ENCODE measurements around the gene CDK6. TPM values are rescaled to one million over a fixed set of nuclear protein-coding genes. Genes with fewer than 3 reads are reported as not detected.
"Not testable (repeated sequence)": the region's sequence is repeated elsewhere in the genome, so short reads cannot be mapped to it uniquely, and the experiment has no call there.

CDK6 gene
- total RNA-seq, 2 donors from 2014 or later = 151 to 222 TPM

- Mint-ChIP-seq H3K4me1 (peaks cover 17% of the 10 kb centered on the region), H3K36me3 (ENCODE audit: low read depth) (peaks cover 91% of the 10 kb centered on the region), H3K4me3 (peak overlapping the region; percentile 44), H3K27me3 (no peaks in the 10 kb centered on the region), H3K9me3 (no peaks in the 10 kb centered on the region), H3K27ac (peak overlapping the region; percentile 82)
- no peak for ATAC-seq (replicated peaks)
These were observed 222.7 kb downstream of the CDK6 start for GRCh38 chr7:92613720-92614119.

- Mint-ChIP-seq H3K4me3 (peak overlapping the region; percentile 44), H3K36me3 (ENCODE audit: low read depth) (peaks cover 88% of the 10 kb centered on the region), H3K27me3 (no peaks in the 10 kb centered on the region), H3K4me1 (peaks cover 17% of the 10 kb centered on the region), H3K27ac (peak overlapping the region; percentile 82), H3K9me3 (no peaks in the 10 kb centered on the region)
- ATAC-seq (replicated peaks) = peak; percentile 28
These were observed 223.2 kb downstream of the CDK6 start for GRCh38 chr7:92613214-92613613.

- H3K27ac Mint-ChIP-seq = peak overlapping the region; percentile 82
- peaks cover 88% of the 10 kb centered on the region for H3K36me3 Mint-ChIP-seq (ENCODE audit: low read depth)
- H3K27me3 Mint-ChIP-seq = no peaks in the 10 kb centered on the region
- no peaks in the 10 kb centered on the region for H3K9me3 Mint-ChIP-seq
- H3K4me1 Mint-ChIP-seq = peaks cover 17% of the 10 kb centered on the region
- peak overlapping the region; percentile 4 for H3K4me3 Mint-ChIP-seq
- ATAC-seq (replicated peaks) = peak; percentile 23
These were observed 223.9 kb downstream of the CDK6 start for GRCh38 chr7:92612501-92612900.

GRCh38 chr7:92611735-92612134 is 224.6 kb downstream of the CDK6 start:
- Mint-ChIP-seq H3K36me3 (ENCODE audit: low read depth) (peaks cover 88% of the 10 kb centered on the region), H3K27ac (peak overlapping the region; percentile 82), H3K27me3 (no peaks in the 10 kb centered on the region), H3K4me1 (peaks cover 17% of the 10 kb centered on the region), H3K4me3 (peak overlapping the region; percentile 4), H3K9me3 (no peaks in the 10 kb centered on the region)
- no peak for ATAC-seq (replicated peaks)

GRCh38 chr7:92609921-92610518 is 226.4 kb downstream of the CDK6 start:
- no peaks in the 10 kb centered on the region for H3K27me3 Mint-ChIP-seq
- peak overlapping the region; percentile 83 for H3K27ac Mint-ChIP-seq
- peaks cover 17% of the 10 kb centered on the region for H3K4me1 Mint-ChIP-seq
- H3K36me3 Mint-ChIP-seq (ENCODE audit: low read depth) = peaks cover 85% of the 10 kb centered on the region
- H3K4me3 Mint-ChIP-seq = no peak overlapping the region
- H3K9me3 Mint-ChIP-seq = no peaks in the 10 kb centered on the region
- peak; percentile 54 for ATAC-seq (replicated peaks)

- no peak overlapping the region for H3K4me3 Mint-ChIP-seq
- H3K36me3 Mint-ChIP-seq (ENCODE audit: low read depth) = peaks cover 72% of the 10 kb centered on the region
- ATAC-seq (replicated peaks) = no peak
- H3K4me1 Mint-ChIP-seq = peaks cover 14% of the 10 kb centered on the region
- H3K27ac Mint-ChIP-seq = peak overlapping the region; percentile 83
- no peaks in the 10 kb centered on the region for H3K27me3 Mint-ChIP-seq
- no peaks in the 10 kb centered on the region for H3K9me3 Mint-ChIP-seq
These were observed 227.7 kb downstream of the CDK6 start for GRCh38 chr7:92608380-92609322.

- ATAC-seq (replicated peaks) = no peak
- peaks cover 6% of the 10 kb centered on the region for H3K4me1 Mint-ChIP-seq
- H3K36me3 Mint-ChIP-seq (ENCODE audit: low read depth) = peaks cover 56% of the 10 kb centered on the region
- no peaks in the 10 kb centered on the region for H3K9me3 Mint-ChIP-seq
- peak overlapping the region; percentile 15 for H3K27ac Mint-ChIP-seq
- H3K27me3 Mint-ChIP-seq = no peaks in the 10 kb centered on the region
- no peak overlapping the region for H3K4me3 Mint-ChIP-seq
These were observed 229.4 kb downstream of the CDK6 start for GRCh38 chr7:92606985-92607384.

- H3K4me1 Mint-ChIP-seq; H3K27ac Mint-ChIP-seq; H3K9me3 Mint-ChIP-seq; H3K4me3 Mint-ChIP-seq; ATAC-seq (replicated peaks); H3K27me3 Mint-ChIP-seq: not testable (repeated sequence)
- peaks cover 39% of the 10 kb centered on the region for H3K36me3 Mint-ChIP-seq (ENCODE audit: low read depth)
These were observed 231.9 kb downstream of the CDK6 start for GRCh38 chr7:92604517-92604916.

- no peaks in the 10 kb centered on the region for H3K9me3 Mint-ChIP-seq
- ATAC-seq (replicated peaks) = no peak
- H3K4me3 Mint-ChIP-seq = no peak overlapping the region
- no peak overlapping the region for H3K27ac Mint-ChIP-seq
- H3K27me3 Mint-ChIP-seq = no peaks in the 10 kb centered on the region
- no peaks in the 10 kb centered on the region for H3K4me1 Mint-ChIP-seq
- peaks cover 29% of the 10 kb centered on the region for H3K36me3 Mint-ChIP-seq (ENCODE audit: low read depth)
These were observed 233.3 kb downstream of the CDK6 start for GRCh38 chr7:92603089-92603445.

- no peak overlapping the region for H3K4me3 Mint-ChIP-seq
- H3K27ac Mint-ChIP-seq = peak overlapping the region; percentile 65
- H3K36me3 Mint-ChIP-seq (ENCODE audit: low read depth) = peaks cover 23% of the 10 kb centered on the region
- H3K9me3 Mint-ChIP-seq = no peaks in the 10 kb centered on the region
- no peaks in the 10 kb centered on the region for H3K27me3 Mint-ChIP-seq
- H3K4me1 Mint-ChIP-seq = no peaks in the 10 kb centered on the region
- no peak for ATAC-seq (replicated peaks)
These were observed 233.9 kb downstream of the CDK6 start for GRCh38 chr7:92602352-92603088.

GRCh38 chr7:92598310-92598981 is 237.9 kb downstream of the CDK6 start:
- ATAC-seq (replicated peaks) = peak; percentile 93
- Mint-ChIP-seq H3K4me1 (no peaks in the 10 kb centered on the region), H3K9me3 (no peaks in the 10 kb centered on the region), H3K27ac (no peak overlapping the region), H3K4me3 (no peak overlapping the region), H3K27me3 (no peaks in the 10 kb centered on the region), H3K36me3 (ENCODE audit: low read depth) (no peaks in the 10 kb centered on the region)

GRCh38 chr7:92595281-92595680 is 241.1 kb downstream of the CDK6 start:
- Mint-ChIP-seq H3K27me3 (no peaks in the 10 kb centered on the region), H3K4me1 (no peaks in the 10 kb centered on the region), H3K4me3 (no peak overlapping the region), H3K27ac (no peak overlapping the region), H3K9me3 (no peaks in the 10 kb centered on the region), H3K36me3 (ENCODE audit: low read depth) (no peaks in the 10 kb centered on the region)
- ATAC-seq (replicated peaks) = peak; percentile 30

GRCh38 chr7:92594746-92595145 is 241.6 kb downstream of the CDK6 start:
- Mint-ChIP-seq H3K27me3 (no peaks in the 10 kb centered on the region), H3K9me3 (no peaks in the 10 kb centered on the region), H3K27ac (no peak overlapping the region), H3K36me3 (ENCODE audit: low read depth) (peaks cover under 1% of the 10 kb centered on the region), H3K4me1 (no peaks in the 10 kb centered on the region), H3K4me3 (no peak overlapping the region)
- no peak for ATAC-seq (replicated peaks)

GRCh38 chr7:92590711-92591310 is 245.6 kb downstream of the CDK6 start:
- Mint-ChIP-seq H3K4me3 (peak overlapping the region; percentile 93), H3K27me3 (no peaks in the 10 kb centered on the region), H3K4me1 (peaks cover 21% of the 10 kb centered on the region), H3K36me3 (ENCODE audit: low read depth) (peaks cover 38% of the 10 kb centered on the region), H3K9me3 (no peaks in the 10 kb centered on the region), H3K27ac (no peak overlapping the region)
- ATAC-seq (replicated peaks) = no peak
